Retinal pigment epithelial cell (primary cell): ENCODE data around the gene EMILIN3.

ENCODE experiments used
- DNase-seq: peaks from one replicate; pipeline ENCODE4 v3.0.0-alpha.2; 2010; ENCODE audit warnings: low read depth
- H3K4me3 ChIP-seq: 2 replicates; pipeline ENCODE4 v1.5.1; 2011; ENCODE audit warnings: mild to moderate bottlenecking, low read length, control low read depth, moderate library complexity
- CTCF ChIP-seq: conservative IDR thresholded peaks from 2 replicates; pipeline ENCODE4 v1.5.1; 2011; ENCODE audit warnings: low read depth, low read length, control low read depth, inconsistent platforms

EMILIN3 gene

GRCh38 chr20:41330941-41331340 is 35.7 kb downstream of the EMILIN3 start:
- DNase-seq: no peak
- no peak for TF ChIP-seq CTCF
- no peak overlapping the region for H3K4me3 ChIP-seq

GRCh38 chr20:41330343-41330720 is 36.3 kb downstream of the EMILIN3 start:
- DNase-seq: no peak

GRCh38 chr20:41329435-41330342 is 36.9 kb downstream of the EMILIN3 start:
- DNase-seq: peak; percentile 94
- peak overlapping the region; percentile 8 for H3K4me3 ChIP-seq
- no peak for TF ChIP-seq CTCF

More at GRCh38 chr20:41330343-41330720, 36.3 kb downstream of the EMILIN3 start:
- TF ChIP-seq CTCF: no peak
- H3K4me3 ChIP-seq: no peak overlapping the region

- no peak for DNase-seq
- no peak for TF ChIP-seq CTCF
- H3K4me3 ChIP-seq: no peak overlapping the region
These were observed 39.4 kb downstream of the EMILIN3 start for GRCh38 chr20:41327178-41327577.

GRCh38 chr20:41320976-41321375 is 45.6 kb downstream of the EMILIN3 start:
- H3K4me3 ChIP-seq: no peak overlapping the region
- DNase-seq: no peak
- no peak for TF ChIP-seq CTCF

GRCh38 chr20:41320441-41320840 is 46.2 kb downstream of the EMILIN3 start:
- no peak for TF ChIP-seq CTCF
- no peak for DNase-seq

GRCh38 chr20:41318271-41318649 is 48.4 kb downstream of the EMILIN3 start:
- DNase-seq: no peak
- no peak for TF ChIP-seq CTCF
- H3K4me3 ChIP-seq: peak overlapping the region; percentile 59

More at GRCh38 chr20:41320441-41320840, 46.2 kb downstream of the EMILIN3 start:
- H3K4me3 ChIP-seq: no peak overlapping the region
